IMR-90 (cell line): ENCODE results near the gene RERE. TPM values are rescaled to one million over a fixed set of nuclear protein-coding genes. Genes with fewer than 3 reads are reported as not detected.

ENCODE experiments used
- ATAC-seq: fragments of 200-7000 bp; cut with Tn5 transposase; 2 replicates; pipeline ENCODE4 v1.9.1; 2020; ENCODE audit warnings: low read depth, mild to moderate bottlenecking, moderate library complexity
- BruUV-seq: library from RNA; stranded (reverse); fragments of 400-500 nt; replicated peaks from 2 replicates; lab custom pipeline; 2021; lab: Mats Ljungman, UMichigan
- CTCF ChIA-PET: fragments of 300-600 bp; formaldehyde crosslinking; extraction: SDS; loops from one replicate; lab custom pipeline; 2021; ENCODE audit warnings: antibody characterized with exemption; lab: Yijun Ruan, JAX
- POLR2A ChIA-PET: fragments of 300-600 bp; sonication (Branson Sonifier 250); formaldehyde crosslinking; loops from one replicate; lab custom pipeline; 2022; ENCODE audit warnings: antibody characterized with exemption; ENCODE audit not compliant: unreplicated experiment; lab: Charles Lee
- DNase-seq: peaks from one replicate; pipeline ENCODE4 v3.0.0; 2013
- H2AFZ ChIP-seq: replicated peaks from 2 replicates; pipeline ENCODE3; 2013; ENCODE audit warnings: low read length, mild to moderate bottlenecking; ENCODE audit not compliant: poor library complexity
- H2AK5ac ChIP-seq: 2 replicates; pipeline ENCODE4 v1.6.1; 2013; ENCODE audit warnings: low read depth, low read length, inconsistent platforms
- H2AK9ac ChIP-seq: replicated peaks from 2 replicates; pipeline ENCODE3; 2013; ENCODE audit warnings: mild to moderate bottlenecking, low read depth, low read length, moderate library complexity; ENCODE audit not compliant: poor library complexity
- H2BK120ac ChIP-seq: 2 replicates; pipeline ENCODE4 v1.6.1; 2013; ENCODE audit warnings: low read depth, low read length, inconsistent platforms
- H2BK15ac ChIP-seq: 3 replicates; pipeline ENCODE4 v1.6.1; 2013; ENCODE audit warnings: low read depth, low read length, inconsistent platforms
- H2BK20ac ChIP-seq: 2 replicates; pipeline ENCODE4 v1.6.1; 2013; ENCODE audit warnings: low read depth, mild to moderate bottlenecking, inconsistent platforms, low read length, moderate library complexity
- H2BK5ac ChIP-seq: 2 replicates; pipeline ENCODE4 v1.6.1; 2013; ENCODE audit warnings: mild to moderate bottlenecking, low read depth, low read length, inconsistent platforms; ENCODE audit not compliant: poor library complexity, severe bottlenecking
- H3K14ac ChIP-seq: replicated peaks from 2 replicates; pipeline ENCODE4 v1.6.1; 2013; ENCODE audit warnings: low read depth, low read length, inconsistent platforms
- H3K18ac ChIP-seq: 2 replicates; pipeline ENCODE4 v1.6.1; 2013; ENCODE audit warnings: low read depth, low read length, control low read depth
- H3K23ac ChIP-seq: 2 replicates; pipeline ENCODE4 v1.6.1; 2013; ENCODE audit warnings: low read depth, low read length, inconsistent platforms
- H3K27ac ChIP-seq: 2 replicates; pipeline ENCODE4 v1.5.1; 2013; ENCODE audit warnings: mild to moderate bottlenecking, control low read depth, low read length; ENCODE audit not compliant: insufficient read depth
- H3K27me3 ChIP-seq: 2 replicates; pipeline ENCODE4 v1.6.1; 2013; ENCODE audit warnings: low read length; ENCODE audit not compliant: control insufficient read depth, insufficient read depth
- H3K36me3 ChIP-seq: 2 replicates; pipeline ENCODE4 v1.6.1; 2013; ENCODE audit warnings: low read length, mixed read lengths; ENCODE audit not compliant: control insufficient read depth, insufficient read depth
- H3K4ac ChIP-seq: 2 replicates; pipeline ENCODE4 v1.6.1; 2013; ENCODE audit warnings: low read depth, low read length, inconsistent platforms
- H3K4me1 ChIP-seq: 2 replicates; pipeline ENCODE4 v1.6.1; 2013; ENCODE audit warnings: low read length, mixed read lengths; ENCODE audit not compliant: control insufficient read depth, insufficient read depth
- H3K4me2 ChIP-seq: 2 replicates; pipeline ENCODE4 v1.6.1; 2013; ENCODE audit warnings: low read depth, mild to moderate bottlenecking, control low read depth, low read length, moderate library complexity
- H3K4me3 ChIP-seq: 2 replicates; pipeline ENCODE4 v1.5.1; 2013; ENCODE audit warnings: low read depth, mild to moderate bottlenecking, control low read depth, low read length, moderate library complexity; ENCODE audit not compliant: insufficient read depth
- H3K56ac ChIP-seq: 2 replicates; pipeline ENCODE4 v1.6.1; 2013; ENCODE audit warnings: low read length, inconsistent platforms; ENCODE audit not compliant: insufficient read depth; ENCODE audit errors: extremely low read depth
- H3K79me1 ChIP-seq, 2 experiments: 2 replicates each; pipeline ENCODE4 v1.6.1; 2013; ENCODE audit warnings: low read length in 2 of 2, inconsistent platforms in 1 of 2, low read depth in 1 of 2
- H3K9ac ChIP-seq: 2 replicates; pipeline ENCODE4 v1.6.1; 2013; ENCODE audit warnings: low read depth, low read length, control low read depth
- H3K9me1 ChIP-seq: 2 replicates; pipeline ENCODE4 v1.6.1; 2013; ENCODE audit warnings: low read length, inconsistent platforms; ENCODE audit not compliant: insufficient read depth
- H3K9me3 ChIP-seq: 2 replicates; pipeline ENCODE4 v1.6.1; 2013; ENCODE audit warnings: low read length; ENCODE audit not compliant: control insufficient read depth, insufficient read depth
- H4K20me1 ChIP-seq: 2 replicates; pipeline ENCODE4 v1.6.1; 2013; ENCODE audit warnings: low read length, inconsistent platforms; ENCODE audit not compliant: insufficient read depth
- H4K5ac ChIP-seq: 2 replicates; pipeline ENCODE4 v1.6.1; 2013; ENCODE audit warnings: mild to moderate bottlenecking, low read depth, low read length, control low read depth
- H4K8ac ChIP-seq, 2 experiments: 2 replicates each; pipeline ENCODE4 v1.6.1; 2013; ENCODE audit warnings: low read depth in 2 of 2, low read length in 2 of 2, control low read depth in 1 of 2, inconsistent platforms in 1 of 2
- H4K91ac ChIP-seq: 2 replicates; pipeline ENCODE4 v1.6.1; 2013; ENCODE audit warnings: low read depth, low read length, inconsistent platforms; ENCODE audit not compliant: insufficient read depth
- ELK1 ChIP-seq: fragments of 150-350 bp; IDR thresholded peaks from 2 replicates; pipeline ENCODE4 v1.6.1; 2016; ENCODE audit warnings: low read depth, mild to moderate bottlenecking, low read length, moderate library complexity, borderline replicate concordance
- MAZ ChIP-seq: IDR thresholded peaks from 2 replicates; pipeline ENCODE4 v1.6.1; 2012; ENCODE audit warnings: low read depth, mild to moderate bottlenecking, low read length, improper control_type of control experiment, moderate library complexity, borderline replicate concordance
- MXI1 ChIP-seq: IDR thresholded peaks from 2 replicates; pipeline ENCODE4 v1.6.1; 2012; ENCODE audit warnings: low read depth, mild to moderate bottlenecking, low read length, moderate library complexity, borderline replicate concordance
- NFE2L2 ChIP-seq: fragments of 150-350 bp; IDR thresholded peaks from 2 replicates; pipeline ENCODE4 v1.6.1; 2016; ENCODE audit warnings: low read depth, mild to moderate bottlenecking, low read length
- POLR2A ChIP-seq: IDR thresholded peaks from 2 replicates; pipeline ENCODE4 v1.6.1; 2012; ENCODE audit warnings: mild to moderate bottlenecking, low read depth, low read length
- RCOR1 ChIP-seq: IDR thresholded peaks from 2 replicates; pipeline ENCODE4 v1.6.1; 2012; ENCODE audit warnings: mild to moderate bottlenecking, low read length, improper control_type of control experiment; ENCODE audit not compliant: insufficient replicate concordance
- RFX5 ChIP-seq: IDR thresholded peaks from 2 replicates; pipeline ENCODE4 v1.8.0; 2012; ENCODE audit warnings: low read depth, mild to moderate bottlenecking, low read length, moderate library complexity
- SMC3 ChIP-seq: fragments of 150-350 bp; IDR thresholded peaks from 2 replicates; pipeline ENCODE4 v1.6.1; 2016; ENCODE audit warnings: low read depth, mild to moderate bottlenecking, antibody characterized with exemption, low read length, moderate library complexity
- WGBS, 2 experiments: methylation state at CpG; one replicate each; pipeline versions ENCODE4 v1.1.5 to v1.1.7; 2013; ENCODE audit warnings: missing lambda C conversion rate in 2 of 2; ENCODE audit not compliant: insufficient read length in 1 of 2; ENCODE audit errors: extremely low coverage in 2 of 2; 5-methylcytosine and 5-hydroxymethylcytosine counted together
- dilution Hi-C: fragments of 300-500 bp; cut with HindIII; formaldehyde crosslinking; loops from one replicate; pipeline ENCODE4 v1.14.3; 2018; ENCODE audit warnings: low sequenced_read_pairs; ENCODE audit not compliant: unreplicated experiment
- in situ Hi-C: fragments of 300-500 bp; cut with MboI; formaldehyde crosslinking; loops from 3 replicates; pipeline ENCODE4 v1.14.3; 2019; ENCODE audit warnings: low sequenced_read_pairs, inconsistent platforms, mixed read lengths
- intact Hi-C: fragments of 100-400 bp; cut with micrococcal nuclease; formaldehyde crosslinking; loops from 2 replicates; pipeline ENCODE4 v1.10.0; 2022
- polyA plus RNA-seq, 3 experiments: library from polyadenylated mRNA; depleted of rRNA; stranded (reverse); fragments of >200 nt; gene quantifications; 2 replicates each; pipeline ENCODE4 v1.2.3, GENCODE V29; 2012; ENCODE audit warnings: low replicate concordance in 1 of 3
- total RNA-seq: library from RNA; depleted of rRNA; stranded (reverse); fragments of >200 nt; gene quantifications from 2 replicates; pipeline ENCODE4 v1.2.3, GENCODE V29; 2012

The RERE gene
- total and polyA plus RNA-seq, 2 of the 4 experiments (the other 2 are of a cell fraction), result 11.5 to 25.1 TPM

GRCh38 chr1:8431019-8431418 lies 386.4 kb downstream of the RERE start:
- in situ Hi-C loops, result no loop called here
- CTCF ChIA-PET, result no interaction called here
- dilution Hi-C loops, result no loop called here

More at GRCh38 chr1:8431019-8431418, 386.4 kb downstream of the RERE start:
- Histone ChIP-seq H4K91ac (no peak overlapping the region), H2BK15ac (no peak overlapping the region), H4K5ac (no peak overlapping the region), H3K79me1 (peaks cover 52 to 79% of the 10 kb centered on the region in 2 experiments), H3K4me3 (no peak overlapping the region), H2BK20ac (no peak overlapping the region), H2AK9ac (no peak overlapping the region), H2AFZ (no peak overlapping the region), H3K27ac (no peak overlapping the region), H3K9me1 (peaks cover 5% of the 10 kb centered on the region; the same call in 1 of the 2 replicates), H2BK5ac (no peak overlapping the region), H3K23ac (no peak overlapping the region), H3K36me3 (0 out of 2 replicates have a peak, but pooled peaks cover 1% of the 10 kb centered on the region), H4K8ac (no peak overlapping the region), H3K56ac (no peak overlapping the region), H2BK120ac (no peak overlapping the region), H3K9me3 (no peaks in the 10 kb centered on the region), H3K4ac (no peak overlapping the region), H3K18ac (no peak overlapping the region), H3K14ac (no peak overlapping the region; the same call in 1 of the 2 replicates), H3K27me3 (no peaks in the 10 kb centered on the region), H4K20me1 (0 out of 2 replicates have a peak, but pooled peaks cover 8% of the 10 kb centered on the region), H3K4me2 (no peak overlapping the region), H3K9ac (no peak overlapping the region), H2AK5ac (no peak overlapping the region), H3K4me1 (peaks cover 8% of the 10 kb centered on the region; the same call in 1 of the 2 replicates)
- intact Hi-C loops, result no loop called here
- ATAC-seq, result no peak
- BruUV-seq, result no TSS peak
- TF ChIP-seq MAZ, result no peak
- TF ChIP-seq SMC3, result no peak
- TF ChIP-seq RCOR1, result no peak
- TF ChIP-seq ELK1, result no peak
- no peak for TF ChIP-seq NFE2L2
- TF ChIP-seq RFX5, result no peak
- TF ChIP-seq POLR2A, result no peak
- TF ChIP-seq MXI1, result no peak
- 93% methylated on average over 2 of the region's 8 CpGs; no CpG with 5 or more reads in 1 of the 2 experiments for WGBS, 2 experiments
- DNase-seq, result no peak
- POLR2A ChIA-PET, result no interaction called here
